ENCODE results near the gene HS6ST1.

Gene HS6ST1

GRCh38 chr2:128332091-128332634 is 13.5 kb upstream of the HS6ST1 start:
- Histone ChIP-seq H3K36me3 (ENCODE audit: control insufficient read depth, insufficient read depth, low read length) (no peaks in the 10 kb centered on the region), H3K27me3 (ENCODE audit: control insufficient read depth, insufficient read depth, low read length, poor library complexity, severe bottlenecking) (no peaks in the 10 kb centered on the region), H3K4me1 (ENCODE audit: control insufficient read depth, insufficient read depth, low read length) (no peaks in the 10 kb centered on the region), H3K9me3 (ENCODE audit: control insufficient read depth, low read length) (peaks cover 6% of the 10 kb centered on the region), H3K4me3 (ENCODE audit: insufficient read depth, low read depth, low read length) (no peak overlapping the region), H3K27ac (ENCODE audit: insufficient read depth, low read depth, low read length, poor library complexity, severe bottlenecking) (no peak overlapping the region)
- 87% methylated on average over 2 of the region's 2 CpGs; no CpG with 5 or more reads in 1 of the 2 experiments for WGBS, 2 experiments

DNA sequence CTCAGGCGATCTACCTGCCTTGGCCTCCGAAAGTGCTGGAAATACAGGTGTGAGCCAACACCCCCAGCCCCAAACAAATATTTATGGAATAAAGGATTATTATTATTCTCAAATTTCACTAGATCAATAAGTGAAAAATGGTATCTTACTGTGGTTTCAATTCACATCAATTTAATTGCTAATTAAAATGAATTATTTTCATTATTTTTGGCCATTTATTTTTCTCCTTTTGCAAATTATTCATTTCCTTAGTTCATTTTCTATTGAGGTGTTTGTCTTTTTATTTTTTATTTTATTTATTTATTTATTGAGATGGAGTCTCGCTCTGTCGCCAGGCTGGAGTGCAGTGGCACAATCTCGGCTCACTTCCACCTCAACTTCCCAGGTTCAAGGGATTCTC is 11.9 kb upstream of the HS6ST1 start:
- Histone ChIP-seq H3K9me3 (ENCODE audit: control insufficient read depth, low read length) (peaks cover 4% of the 10 kb centered on the region), H3K27me3 (ENCODE audit: control insufficient read depth, insufficient read depth, low read length, poor library complexity, severe bottlenecking) (no peaks in the 10 kb centered on the region), H3K36me3 (ENCODE audit: control insufficient read depth, insufficient read depth, low read length) (no peaks in the 10 kb centered on the region), H3K4me1 (ENCODE audit: control insufficient read depth, insufficient read depth, low read length) (no peaks in the 10 kb centered on the region), H3K4me3 (ENCODE audit: insufficient read depth, low read depth, low read length) (no peak overlapping the region), H3K27ac (ENCODE audit: insufficient read depth, low read depth, low read length, poor library complexity, severe bottlenecking) (no peak overlapping the region)
- WGBS, 2 experiments = 89 to 94% methylated on average over 4 to 5 of the region's 5 CpGs

DNA sequence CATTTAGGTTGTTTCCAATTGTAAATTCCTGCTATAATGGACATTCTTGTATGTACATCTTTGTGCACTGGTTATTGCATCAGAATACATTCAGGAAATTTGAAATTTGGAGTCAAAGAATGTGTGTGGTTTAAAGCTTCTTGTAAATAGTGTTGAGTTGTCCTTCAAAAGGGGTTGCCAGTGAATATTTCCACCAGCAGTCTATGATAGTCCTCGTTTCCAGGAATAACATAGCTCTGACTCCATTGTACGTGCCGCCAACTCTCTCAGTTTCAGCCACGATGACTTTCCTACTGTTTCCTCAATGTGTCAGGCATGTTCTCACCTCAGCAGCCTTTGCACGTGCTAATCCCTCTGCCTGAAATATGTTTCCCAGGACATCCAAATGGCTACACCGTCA is 10.9 kb upstream of the HS6ST1 start:
- H3K4me1 ChIP-seq (ENCODE audit: control insufficient read depth, insufficient read depth, low read length) = no peaks in the 10 kb centered on the region
- 94% methylated on average over 6 of the region's 6 CpGs for WGBS, 2 experiments
- H3K9me3 ChIP-seq (ENCODE audit: control insufficient read depth, low read length) = peaks cover 4% of the 10 kb centered on the region
- no peak overlapping the region for H3K4me3 ChIP-seq (ENCODE audit: insufficient read depth, low read depth, low read length)
- no peaks in the 10 kb centered on the region for H3K27me3 ChIP-seq (ENCODE audit: control insufficient read depth, insufficient read depth, low read length, poor library complexity, severe bottlenecking)
- no peak overlapping the region for H3K27ac ChIP-seq (ENCODE audit: insufficient read depth, low read depth, low read length, poor library complexity, severe bottlenecking)
- H3K36me3 ChIP-seq (ENCODE audit: control insufficient read depth, insufficient read depth, low read length) = no peaks in the 10 kb centered on the region

DNA sequence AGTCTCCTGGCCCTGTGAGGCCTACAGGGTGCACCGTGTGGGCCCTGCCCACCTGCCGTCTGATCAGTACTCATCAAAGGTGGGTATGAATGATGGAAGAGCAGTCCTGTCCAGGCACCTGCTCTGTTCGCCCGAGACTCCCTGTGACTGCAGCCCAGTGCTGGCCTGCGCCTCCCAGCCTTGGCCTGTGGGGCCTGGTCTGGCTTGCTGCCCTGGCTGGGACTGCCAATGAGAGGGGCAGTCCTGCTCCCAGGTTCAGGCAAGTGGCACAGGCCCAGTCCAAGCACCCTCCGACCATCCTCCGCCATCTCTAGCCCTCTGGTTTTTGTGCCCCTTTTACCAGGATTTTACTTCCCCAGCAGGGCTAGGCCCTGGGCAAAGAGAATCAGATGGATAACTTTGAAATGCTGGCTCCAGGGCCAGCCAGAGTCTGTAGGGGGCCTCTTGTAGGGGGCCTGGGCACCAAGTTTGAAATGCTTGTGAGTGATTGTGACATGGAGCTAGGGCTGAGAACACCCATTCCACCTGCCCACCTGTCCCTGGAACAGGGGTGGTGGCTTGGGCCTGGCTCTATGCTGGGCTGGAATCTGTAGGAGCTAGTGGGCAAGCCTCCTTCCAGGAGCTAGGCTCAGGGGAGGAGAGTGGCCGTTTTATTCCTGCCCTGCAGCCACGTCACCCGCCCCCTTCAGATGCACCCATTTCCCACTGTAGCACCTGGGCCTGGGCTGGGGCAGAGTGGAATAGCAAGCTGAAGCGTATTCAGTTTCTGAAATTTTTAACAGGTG is 8.7 kb upstream of the HS6ST1 start:
- WGBS, 2 experiments = 91 to 93% methylated on average over 11 of the region's 11 CpGs
- no peaks in the 10 kb centered on the region for H3K36me3 ChIP-seq (ENCODE audit: control insufficient read depth, insufficient read depth, low read length)

GRCh38 chr2:128326346-128326745 is 7.7 kb upstream of the HS6ST1 start:
- H3K4me3 ChIP-seq (ENCODE audit: insufficient read depth, low read depth, low read length) = no peak overlapping the region
- no peaks in the 10 kb centered on the region for H3K9me3 ChIP-seq (ENCODE audit: control insufficient read depth, low read length)
- WGBS, 2 experiments = 93 to 96% methylated on average over 4 of the region's 4 CpGs
- H3K27me3 ChIP-seq (ENCODE audit: control insufficient read depth, insufficient read depth, low read length, poor library complexity, severe bottlenecking) = peaks cover 4% of the 10 kb centered on the region
- H3K27ac ChIP-seq (ENCODE audit: insufficient read depth, low read depth, low read length, poor library complexity, severe bottlenecking) = no peak overlapping the region
- peaks cover 5% of the 10 kb centered on the region for H3K4me1 ChIP-seq (ENCODE audit: control insufficient read depth, insufficient read depth, low read length)
- H3K36me3 ChIP-seq (ENCODE audit: control insufficient read depth, insufficient read depth, low read length) = no peaks in the 10 kb centered on the region

More for the DNA sequence above, 8.7 kb upstream of the HS6ST1 start:
- H3K4me3 ChIP-seq (ENCODE audit: insufficient read depth, low read depth, low read length) = no peak overlapping the region
- no peaks in the 10 kb centered on the region for H3K27me3 ChIP-seq (ENCODE audit: control insufficient read depth, insufficient read depth, low read length, poor library complexity, severe bottlenecking)
- peaks cover 2% of the 10 kb centered on the region for H3K9me3 ChIP-seq (ENCODE audit: control insufficient read depth, low read length)
- no peak overlapping the region for H3K27ac ChIP-seq (ENCODE audit: insufficient read depth, low read depth, low read length, poor library complexity, severe bottlenecking)
- peaks cover 5% of the 10 kb centered on the region for H3K4me1 ChIP-seq (ENCODE audit: control insufficient read depth, insufficient read depth, low read length)

GRCh38 chr2:128325611-128326181 is 7.0 kb upstream of the HS6ST1 start:
- no peaks in the 10 kb centered on the region for H3K9me3 ChIP-seq (ENCODE audit: control insufficient read depth, low read length)
- H3K27ac ChIP-seq (ENCODE audit: insufficient read depth, low read depth, low read length, poor library complexity, severe bottlenecking) = no peak overlapping the region
- WGBS, 2 experiments = 93 to 94% methylated on average over 13 of the region's 13 CpGs
- no peak overlapping the region for H3K4me3 ChIP-seq (ENCODE audit: insufficient read depth, low read depth, low read length)
- H3K4me1 ChIP-seq (ENCODE audit: control insufficient read depth, insufficient read depth, low read length) = peaks cover 5% of the 10 kb centered on the region
- H3K36me3 ChIP-seq (ENCODE audit: control insufficient read depth, insufficient read depth, low read length) = no peaks in the 10 kb centered on the region
- H3K27me3 ChIP-seq (ENCODE audit: control insufficient read depth, insufficient read depth, low read length, poor library complexity, severe bottlenecking) = peaks cover 10% of the 10 kb centered on the region

DNA sequence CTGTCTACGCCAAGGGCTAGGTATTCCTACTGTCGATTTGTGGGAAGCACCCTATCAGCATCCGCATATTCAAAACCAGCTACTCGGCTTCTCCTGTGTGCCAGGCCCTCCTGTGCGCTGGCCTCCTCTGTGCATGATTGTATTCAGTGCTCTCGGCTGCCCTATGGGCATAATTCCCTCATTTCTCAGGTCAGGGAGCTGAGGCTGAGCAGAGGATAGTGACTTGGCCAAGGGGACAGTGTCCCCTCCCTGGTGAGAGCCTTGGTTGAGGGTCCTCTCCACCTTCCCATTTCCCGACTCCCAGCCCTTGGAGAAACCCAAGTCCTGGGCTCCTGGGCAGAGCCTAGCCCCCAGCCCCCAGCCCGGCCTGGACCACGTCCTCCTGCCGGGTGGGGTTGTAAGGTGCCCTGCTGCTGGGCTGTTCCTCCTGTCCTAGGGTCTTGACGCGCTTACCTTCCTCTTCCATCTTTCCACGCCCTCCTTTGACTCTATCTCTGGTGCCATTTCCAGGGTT is 6.3 kb upstream of the HS6ST1 start:
- Histone ChIP-seq H3K27me3 (ENCODE audit: control insufficient read depth, insufficient read depth, low read length, poor library complexity, severe bottlenecking) (peaks cover 18% of the 10 kb centered on the region), H3K27ac (ENCODE audit: insufficient read depth, low read depth, low read length, poor library complexity, severe bottlenecking) (no peak overlapping the region), H3K36me3 (ENCODE audit: control insufficient read depth, insufficient read depth, low read length) (no peaks in the 10 kb centered on the region), H3K4me3 (ENCODE audit: insufficient read depth, low read depth, low read length) (no peak overlapping the region), H3K9me3 (ENCODE audit: control insufficient read depth, low read length) (no peaks in the 10 kb centered on the region), H3K4me1 (ENCODE audit: control insufficient read depth, insufficient read depth, low read length) (peaks cover 5% of the 10 kb centered on the region)
- WGBS, 2 experiments = 94 to 96% methylated on average over 13 of the region's 13 CpGs

DNA sequence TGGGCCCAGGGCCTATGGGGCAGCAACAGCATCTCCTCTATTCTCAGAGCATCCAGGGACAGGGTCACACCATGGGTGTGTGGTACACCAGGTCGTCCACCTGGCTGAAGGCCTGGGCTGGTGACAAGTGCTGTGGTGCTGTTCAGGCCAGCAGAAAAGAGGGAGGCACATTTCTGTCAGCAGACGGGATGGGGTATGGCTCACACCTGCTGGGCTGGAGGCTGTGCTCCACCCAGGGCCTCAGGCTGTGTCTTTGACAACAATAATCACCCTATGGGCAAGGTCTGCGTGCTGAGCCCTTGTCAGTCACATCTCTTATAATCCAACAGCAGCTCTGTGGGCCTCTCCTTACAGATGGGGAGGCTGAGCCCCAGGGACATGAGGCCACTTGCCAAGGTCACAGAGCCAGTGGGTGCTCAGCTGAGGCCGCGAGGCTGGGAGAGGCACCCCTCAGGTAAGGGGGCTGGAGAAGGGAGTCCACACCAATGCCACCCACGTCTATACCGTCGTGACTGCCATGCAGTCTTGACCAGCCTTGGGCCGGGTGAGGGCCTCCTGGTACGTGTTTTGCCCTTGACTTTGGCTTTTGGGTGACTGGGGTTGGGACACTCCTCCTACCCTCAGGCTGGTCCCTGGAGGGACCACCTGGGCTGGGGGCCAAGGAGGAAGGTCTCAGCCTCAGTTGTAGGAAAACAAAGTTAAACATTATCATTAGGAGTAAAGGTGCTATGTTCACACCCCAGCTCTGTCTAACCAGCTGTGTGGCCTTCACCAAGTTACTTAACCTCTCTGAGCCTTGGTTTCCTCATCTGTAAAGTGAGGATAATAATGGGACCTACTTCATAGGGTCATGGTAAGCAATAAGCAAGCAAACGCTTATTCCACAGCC is 5.6 kb upstream of the HS6ST1 start:
- Histone ChIP-seq H3K27ac (ENCODE audit: insufficient read depth, low read depth, low read length, poor library complexity, severe bottlenecking) (no peak overlapping the region), H3K4me1 (ENCODE audit: control insufficient read depth, insufficient read depth, low read length) (peaks cover 5% of the 10 kb centered on the region), H3K27me3 (ENCODE audit: control insufficient read depth, insufficient read depth, low read length, poor library complexity, severe bottlenecking) (peaks cover 25% of the 10 kb centered on the region), H3K9me3 (ENCODE audit: control insufficient read depth, low read length) (no peaks in the 10 kb centered on the region), H3K36me3 (ENCODE audit: control insufficient read depth, insufficient read depth, low read length) (no peaks in the 10 kb centered on the region), H3K4me3 (ENCODE audit: insufficient read depth, low read depth, low read length) (no peak overlapping the region)
- 83% methylated on average over 11 of the region's 11 CpGs for WGBS, 2 experiments

DNA sequence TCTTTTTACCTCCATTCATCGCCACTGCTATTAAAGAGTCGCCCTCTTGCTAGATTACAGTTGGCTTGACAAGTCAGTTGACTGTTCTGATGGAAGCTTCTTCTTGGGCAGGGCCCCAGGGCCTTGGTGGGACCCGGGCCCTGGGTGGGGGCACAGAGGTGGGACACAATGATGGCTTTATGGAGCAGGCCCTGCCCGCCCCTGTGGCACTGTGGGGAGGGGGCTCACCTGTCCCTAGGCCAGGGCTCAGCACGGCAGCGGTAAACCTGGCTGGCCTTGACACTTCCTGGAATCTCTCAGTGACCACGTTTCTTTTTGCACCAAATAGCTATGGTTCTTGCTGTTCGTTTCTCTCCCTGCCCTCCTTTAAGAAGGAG is 4.9 kb upstream of the HS6ST1 start:
- peaks cover 29% of the 10 kb centered on the region for H3K27me3 ChIP-seq (ENCODE audit: control insufficient read depth, insufficient read depth, low read length, poor library complexity, severe bottlenecking)
- no peak overlapping the region for H3K27ac ChIP-seq (ENCODE audit: insufficient read depth, low read depth, low read length, poor library complexity, severe bottlenecking)
- 84 to 88% methylated on average over 8 of the region's 8 CpGs for WGBS, 2 experiments
- H3K4me1 ChIP-seq (ENCODE audit: control insufficient read depth, insufficient read depth, low read length) = peaks cover 5% of the 10 kb centered on the region
- H3K9me3 ChIP-seq (ENCODE audit: control insufficient read depth, low read length) = no peaks in the 10 kb centered on the region
- no peaks in the 10 kb centered on the region for H3K36me3 ChIP-seq (ENCODE audit: control insufficient read depth, insufficient read depth, low read length)
- H3K4me3 ChIP-seq (ENCODE audit: insufficient read depth, low read depth, low read length) = no peak overlapping the region

Measured in ectodermal cell (in vitro differentiated cells).